ENCODE results near the gene GLB1L.
"Not testable (repeated sequence)": the region's sequence is repeated elsewhere in the genome, so short reads cannot be mapped to it uniquely, and the experiment has no call there.

The GLB1L gene

DNA sequence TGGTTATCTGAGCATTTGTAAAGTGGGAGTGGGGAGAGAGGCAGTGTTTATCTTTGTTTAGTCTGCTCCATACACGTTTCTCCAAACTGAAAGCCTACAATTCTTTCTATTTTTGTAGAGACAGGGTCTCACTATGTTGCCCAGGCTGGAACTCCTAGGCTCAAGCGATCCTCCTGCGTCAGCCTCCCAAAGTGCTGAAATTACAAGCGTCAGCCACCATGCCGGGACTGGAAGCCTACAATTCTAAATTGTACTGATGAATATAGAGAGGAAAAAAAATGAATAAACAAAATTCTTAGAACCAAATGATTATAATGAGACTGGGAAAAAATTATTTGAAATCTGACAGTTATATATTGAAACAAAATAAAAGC is 40.1 kb downstream of the GLB1L start:
- no peak for DNase-seq

DNA sequence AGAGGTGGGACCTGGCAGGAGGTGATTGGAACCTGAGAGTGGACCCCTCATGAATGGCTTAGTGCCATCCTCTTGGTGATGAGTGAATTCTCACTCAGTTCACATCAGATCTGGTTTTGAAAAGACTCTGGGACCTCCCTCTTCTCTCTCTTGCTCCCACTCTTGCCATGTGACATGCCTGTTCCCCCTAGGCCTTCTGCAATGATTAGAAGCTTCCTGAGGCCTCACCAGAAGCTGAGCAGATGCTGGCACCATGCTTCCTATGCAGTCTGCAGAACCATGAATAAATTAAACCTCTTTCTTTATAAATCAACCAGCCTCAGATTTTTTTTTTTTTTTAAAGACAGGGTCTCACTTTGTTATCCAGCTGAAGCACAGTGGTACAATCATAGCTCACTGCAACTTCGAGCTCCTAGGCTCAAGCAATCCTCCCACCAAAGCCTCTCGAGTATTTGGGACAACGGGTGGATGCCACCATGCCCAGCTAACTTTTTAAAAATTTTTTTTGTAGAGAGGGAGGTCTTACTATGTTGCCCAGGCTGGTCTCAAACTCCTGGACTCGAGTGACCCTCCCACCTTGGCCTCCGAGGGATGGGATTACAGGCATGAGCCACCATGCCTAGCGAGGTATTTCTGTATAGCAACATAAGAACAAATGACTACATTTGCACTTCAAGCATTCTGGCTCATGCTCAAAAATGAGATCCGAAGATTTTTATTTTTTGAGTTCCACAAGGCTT is 40.6 kb downstream of the GLB1L start:
- no peak for DNase-seq

DNA sequence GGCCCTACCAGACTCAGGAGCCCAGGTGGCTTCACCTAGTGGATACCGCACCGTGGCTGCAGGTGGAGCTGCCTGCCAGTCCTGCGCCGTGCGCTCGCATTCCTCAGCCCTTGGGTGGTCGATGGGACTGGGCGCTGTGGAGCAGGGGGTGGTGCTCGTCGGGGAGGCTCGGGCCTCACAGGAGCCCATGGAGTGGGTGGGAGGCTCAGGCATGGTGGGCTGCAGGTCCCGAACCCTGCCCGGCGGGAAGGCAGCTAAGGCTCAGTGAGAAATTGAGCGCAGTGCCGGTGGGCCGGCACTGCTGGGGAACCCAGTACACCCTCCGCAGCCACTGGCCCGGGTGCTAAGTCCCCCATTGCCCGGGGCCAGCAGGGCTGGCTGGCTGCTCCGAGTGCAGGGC is 43.9 kb downstream of the GLB1L start:
- DNase-seq, result not testable (repeated sequence)

DNA sequence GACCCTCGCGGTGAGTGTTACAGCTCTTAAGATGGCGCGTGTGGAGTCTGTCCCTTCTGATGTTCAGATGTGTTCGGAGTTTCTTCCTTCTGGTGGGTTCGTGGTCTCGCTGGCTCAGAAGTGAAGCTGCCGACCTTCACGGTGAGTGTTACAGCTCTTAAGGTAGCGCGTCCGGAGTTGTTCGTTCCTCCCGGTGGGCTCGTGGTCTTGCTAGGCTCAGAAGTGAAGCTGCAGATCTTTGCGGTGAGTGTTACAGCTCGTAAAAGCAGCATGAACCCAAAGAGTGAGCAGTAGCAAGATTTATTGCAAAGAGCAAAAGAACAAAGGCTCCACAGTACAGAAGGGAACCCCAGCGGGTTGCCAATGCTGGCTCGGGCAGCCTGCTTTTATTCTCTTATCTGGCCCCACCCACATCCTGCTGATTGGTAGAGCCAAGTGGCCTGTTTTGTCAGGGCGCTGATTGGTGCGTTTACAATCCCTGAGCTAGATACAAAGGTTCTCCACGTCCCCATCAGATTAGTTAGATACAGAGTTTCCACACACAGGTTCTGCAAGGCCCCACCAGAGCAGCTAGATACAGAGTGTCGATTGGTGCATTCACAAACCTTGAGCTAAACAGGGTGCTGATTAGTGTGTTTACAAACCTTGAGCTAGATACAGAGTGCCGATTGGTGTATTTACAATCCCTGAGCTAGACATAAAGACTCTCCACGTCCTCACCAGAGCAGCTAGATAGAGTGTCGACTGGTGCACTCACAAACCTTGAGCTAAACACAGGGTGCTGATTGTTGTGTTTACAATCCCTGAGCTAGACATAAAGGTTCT is 44.5 kb downstream of the GLB1L start:
- DNase-seq, result not testable (repeated sequence)

DNA sequence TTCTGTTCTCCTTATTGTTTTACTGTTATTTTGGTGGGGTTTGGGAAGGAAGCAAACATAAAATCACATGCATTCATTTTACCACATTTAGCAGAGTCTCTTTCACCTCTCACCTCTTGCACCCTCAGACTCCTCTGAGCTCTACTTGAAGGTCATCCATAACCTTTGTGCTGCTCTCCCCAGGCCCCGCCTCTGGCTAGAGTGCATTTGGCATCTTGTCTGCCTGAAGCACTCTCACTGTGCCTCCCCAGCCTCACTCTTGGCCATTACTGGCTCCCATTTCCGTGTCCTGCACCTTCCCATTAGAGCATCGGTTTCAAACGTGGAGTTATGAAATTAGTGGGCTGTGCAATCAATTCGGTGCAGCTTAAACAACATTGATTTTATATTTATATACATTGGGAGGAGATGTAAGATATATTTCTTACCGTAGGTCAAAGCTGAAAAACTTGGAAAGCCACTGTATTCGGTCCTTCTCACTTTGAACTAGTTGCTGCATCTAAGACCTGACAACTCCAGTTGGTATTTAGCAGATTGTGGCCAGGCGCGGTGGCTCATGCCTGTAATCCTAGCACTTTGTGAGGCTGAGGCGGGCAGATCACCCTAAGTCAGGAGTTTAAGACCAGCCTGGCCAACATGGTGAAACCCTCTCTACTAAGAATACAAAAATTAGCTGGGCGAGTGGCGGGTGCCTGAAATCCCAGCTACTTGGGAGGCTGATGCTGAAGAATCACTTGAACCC is 45.6 kb downstream of the GLB1L start:
- DNase-seq, result no peak

DNA sequence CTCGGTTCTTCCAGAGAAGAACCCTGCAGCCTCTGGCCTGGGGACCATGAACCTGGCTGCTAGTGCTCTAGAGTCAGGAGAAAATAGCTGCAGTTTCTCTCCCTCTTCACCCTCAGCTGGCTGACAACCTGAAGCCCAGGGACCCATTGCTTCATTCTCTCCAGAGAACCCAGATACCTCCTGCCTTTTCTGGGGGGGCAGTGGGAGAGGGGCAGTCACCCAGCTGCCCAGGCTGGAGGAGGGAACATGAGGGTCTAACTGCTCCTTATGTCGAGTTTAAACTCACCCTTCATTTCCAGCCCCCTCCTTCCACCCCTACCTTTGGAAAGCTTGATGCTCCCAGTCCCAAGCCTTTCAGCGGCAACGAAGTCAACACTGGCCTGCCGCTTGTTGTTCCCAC is 46.3 kb downstream of the GLB1L start:
- DNase-seq, result no peak

DNA sequence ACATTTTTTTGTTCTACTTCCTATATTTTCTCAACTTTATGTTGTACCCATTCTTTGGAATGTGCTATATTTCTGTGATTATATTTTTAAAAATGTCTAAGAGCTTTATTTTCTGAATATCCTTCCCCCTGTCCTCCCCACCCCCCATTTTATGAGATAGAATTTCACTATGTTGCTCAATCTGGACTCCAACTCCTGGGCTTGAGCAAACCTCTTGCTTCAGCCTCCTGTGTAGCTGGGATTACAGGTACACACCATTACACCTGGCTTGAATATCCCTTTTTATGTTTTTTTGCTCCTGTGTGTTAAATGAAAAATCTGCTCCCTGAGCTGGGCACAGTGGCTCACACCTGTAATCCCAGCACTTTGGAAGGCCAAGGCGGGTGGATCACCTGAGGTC is 47.9 kb downstream of the GLB1L start:
- DNase-seq, result no peak

DNA sequence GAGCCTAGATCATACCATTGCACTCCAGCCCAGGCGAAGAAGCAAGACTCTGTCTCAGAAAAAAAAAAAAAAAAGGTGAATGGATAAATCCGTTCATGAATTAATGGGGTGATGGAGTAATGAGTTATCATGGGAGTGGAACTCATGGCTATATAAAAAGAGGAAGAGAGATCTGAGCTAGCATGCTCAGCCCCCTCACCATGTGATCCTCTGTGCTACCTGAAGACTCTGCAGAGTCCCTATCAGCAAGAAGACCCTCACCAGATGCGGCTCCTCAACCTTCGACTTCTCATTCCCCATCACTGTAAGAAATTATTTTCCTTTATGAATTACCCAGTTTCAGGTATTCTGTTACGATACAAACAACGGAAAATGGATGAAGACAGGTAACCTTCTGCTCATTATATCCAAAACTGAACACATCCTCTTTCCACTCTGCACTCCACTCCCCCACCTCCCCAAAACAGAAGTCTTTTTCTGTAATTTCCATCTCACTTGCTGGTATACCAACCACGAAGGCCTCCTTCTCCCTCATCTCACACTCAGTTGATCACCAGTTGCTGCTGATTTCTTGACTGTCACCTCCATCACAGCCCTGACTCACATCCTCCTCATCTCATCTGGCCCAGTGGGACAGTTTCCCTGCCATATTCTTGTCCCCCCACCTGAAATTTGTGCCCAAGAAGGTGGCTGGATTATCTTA is 58.3 kb downstream of the GLB1L start:
- no peak for DNase-seq
